AG04450 (cell line): ENCODE measurements around the gene PAX6. TPM values are rescaled to one million over a fixed set of nuclear protein-coding genes. Genes with fewer than 3 reads are reported as not detected.

Source experiments
- CTCF ChIA-PET: fragments of 300-600, 350-600 bp; formaldehyde crosslinking; extraction: SDS; loops from one replicate; lab custom pipeline; 2022; ENCODE audit warnings: antibody characterized with exemption, inconsistent platforms; lab: Charles Lee
- POLR2A ChIA-PET: fragments of 350-600 bp; formaldehyde crosslinking; extraction: SDS; loops from one replicate; lab custom pipeline; 2021; ENCODE audit warnings: antibody characterized with exemption, inconsistent platforms; lab: Yijun Ruan, JAX
- DNase-seq: peaks from one replicate; pipeline ENCODE4 v3.0.0-alpha.2; 2011; ENCODE audit warnings: low read depth, low spot score
- H3K27ac ChIP-seq: one replicate; pipeline ENCODE4 v1.5.1; 2012; ENCODE audit warnings: low read depth, low read length, control low read depth
- H3K27me3 ChIP-seq: one replicate; pipeline ENCODE4 v1.6.0; 2012; ENCODE audit warnings: low read length; ENCODE audit not compliant: control insufficient read depth, insufficient read depth
- H3K4me3 ChIP-seq: 2 replicates; pipeline ENCODE4 v1.5.1; 2011; ENCODE audit warnings: mild to moderate bottlenecking, low read depth, low read length, control low read depth
- H3K9me3 ChIP-seq: 2 replicates; pipeline ENCODE4 v1.5.1; 2012; ENCODE audit warnings: low read length; ENCODE audit not compliant: control insufficient read depth, insufficient read depth
- CTCF ChIP-seq: IDR thresholded peaks from 2 replicates; pipeline ENCODE4 v1.5.1; 2011; ENCODE audit warnings: low read depth, low read length, control low read depth, inconsistent platforms
- polyA plus RNA-seq: library from polyadenylated mRNA; depleted of rRNA; stranded (reverse); fragments of >200 nt; gene quantifications from 2 replicates; pipeline ENCODE4 v1.2.3, GENCODE V29; 2011

Gene PAX6
- polyA plus RNA-seq, 1 experiment = not detected

GRCh38 chr11:31800398-31801265 lies 10.5 kb downstream of the PAX6 start:
- Histone ChIP-seq H3K4me3 (no peak overlapping the region), H3K27ac (no peak overlapping the region), H3K9me3 (peaks cover 26% of the 10 kb centered on the region; the same call in 1 of the 2 replicates), H3K27me3 (peaks cover 89% of the 10 kb centered on the region)
- TF ChIP-seq CTCF = no peak
- CTCF ChIA-PET = no interaction called here
- POLR2A ChIA-PET = no interaction called here
- DNase-seq = no peak

- DNase-seq = no peak
- Histone ChIP-seq H3K4me3 (no peak overlapping the region), H3K27me3 (peaks cover 86% of the 10 kb centered on the region), H3K9me3 (peaks cover 19% of the 10 kb centered on the region; the same call in 1 of the 2 replicates), H3K27ac (no peak overlapping the region)
- no peak for TF ChIP-seq CTCF
- ChIA-PET POLR2A (no interaction called here), CTCF (interaction anchor here (0.7 kb wide), 1 partner anchor 85 kb away, joined by 4 read pairs; no protein-coding TSS in a partner anchor)
Measured at GRCh38 chr11:31799435-31800397, 11.4 kb downstream of the PAX6 start.

GRCh38 chr11:31798554-31799434 lies 12.3 kb downstream of the PAX6 start:
- Histone ChIP-seq H3K27me3 (peaks cover 80% of the 10 kb centered on the region), H3K27ac (no peak overlapping the region), H3K9me3 (peaks cover 12% of the 10 kb centered on the region; the same call in 1 of the 2 replicates), H3K4me3 (no peak overlapping the region)
- CTCF ChIA-PET = interaction anchor here (0.7 kb wide), 1 partner anchor 84 kb away, joined by 4 read pairs; no protein-coding TSS in a partner anchor
- DNase-seq = no peak
- TF ChIP-seq CTCF = peak; percentile 40
- POLR2A ChIA-PET = no interaction called here

GRCh38 chr11:31798057-31798553 lies 13.0 kb downstream of the PAX6 start:
- Histone ChIP-seq H3K27me3 (peaks cover 75% of the 10 kb centered on the region), H3K9me3 (peaks cover 6% of the 10 kb centered on the region; the same call in 1 of the 2 replicates), H3K4me3 (no peak overlapping the region), H3K27ac (no peak overlapping the region)
- no peak for TF ChIP-seq CTCF
- POLR2A ChIA-PET = no interaction called here
- CTCF ChIA-PET = no interaction called here
- no peak for DNase-seq
